Epithelial cell of esophagus (primary cell): ENCODE measurements around the gene CDH15.

Experiments used
- DNase-seq: peaks from one replicate; pipeline ENCODE4 v3.0.0; 2010; ENCODE audit warnings: low read depth
- H3K4me3 ChIP-seq: 2 replicates; pipeline ENCODE4 v1.5.1; 2011; ENCODE audit warnings: mild to moderate bottlenecking, low read length, control low read depth
- CTCF ChIP-seq: IDR thresholded peaks from 2 replicates; pipeline ENCODE4 v1.5.1; 2011; ENCODE audit warnings: low read depth, mild to moderate bottlenecking, low read length, control low read depth, inconsistent platforms; ENCODE audit not compliant: insufficient read depth; ENCODE audit errors: missing control alignments

CDH15 gene

DNA sequence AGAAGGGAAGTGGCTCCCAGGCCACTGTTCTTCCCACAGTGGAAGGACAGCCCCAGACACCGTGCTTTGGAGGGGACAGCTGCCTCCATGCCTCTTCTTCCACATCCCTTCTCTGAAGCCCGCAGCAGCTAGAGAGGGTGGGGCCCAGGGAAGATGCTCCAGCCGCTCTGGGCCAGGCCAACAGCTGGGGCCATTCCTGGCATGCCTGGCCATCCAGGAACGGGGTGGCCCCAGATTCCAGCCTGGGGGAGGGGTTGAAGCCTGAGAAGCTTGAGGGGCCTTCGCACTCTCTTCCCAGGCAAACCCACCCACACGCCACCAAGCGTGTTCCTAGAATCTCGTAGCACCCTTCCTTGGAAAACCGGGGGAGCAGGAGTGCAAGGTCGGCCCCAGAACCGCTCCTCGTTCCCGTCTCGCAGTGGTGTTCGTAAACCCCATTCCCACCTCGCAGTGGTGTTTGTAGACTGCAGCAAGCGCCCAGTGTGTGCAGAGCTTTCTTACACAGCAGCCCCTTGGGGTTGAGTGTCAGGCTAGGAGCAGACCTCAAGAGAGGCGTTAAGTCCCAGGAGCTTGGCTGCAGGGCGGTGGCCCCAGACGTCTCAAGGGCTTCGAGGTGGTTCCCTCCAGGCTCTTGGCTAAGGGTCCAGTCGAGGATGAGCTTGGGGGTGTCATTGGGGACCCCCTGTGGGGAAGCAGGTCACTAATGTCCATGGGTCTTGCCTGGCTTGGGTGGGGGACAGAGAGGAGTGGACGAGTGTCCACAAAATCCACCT lies 2.7 kb downstream of the CDH15 start:
- no peak overlapping the region for H3K4me3 ChIP-seq
- DNase-seq = no peak

GRCh38 chr16:89174877-89175276 lies 3.3 kb downstream of the CDH15 start:
- no peak overlapping the region for H3K4me3 ChIP-seq
- TF ChIP-seq CTCF = no peak

More for the DNA sequence above, 2.7 kb downstream of the CDH15 start:
- no peak for TF ChIP-seq CTCF

GRCh38 chr16:89175280-89176146 lies 4.0 kb downstream of the CDH15 start:
- TF ChIP-seq CTCF = no peak
- no peak for DNase-seq
- H3K4me3 ChIP-seq = no peak overlapping the region

More at GRCh38 chr16:89174877-89175276, 3.3 kb downstream of the CDH15 start:
- DNase-seq = no peak

DNA sequence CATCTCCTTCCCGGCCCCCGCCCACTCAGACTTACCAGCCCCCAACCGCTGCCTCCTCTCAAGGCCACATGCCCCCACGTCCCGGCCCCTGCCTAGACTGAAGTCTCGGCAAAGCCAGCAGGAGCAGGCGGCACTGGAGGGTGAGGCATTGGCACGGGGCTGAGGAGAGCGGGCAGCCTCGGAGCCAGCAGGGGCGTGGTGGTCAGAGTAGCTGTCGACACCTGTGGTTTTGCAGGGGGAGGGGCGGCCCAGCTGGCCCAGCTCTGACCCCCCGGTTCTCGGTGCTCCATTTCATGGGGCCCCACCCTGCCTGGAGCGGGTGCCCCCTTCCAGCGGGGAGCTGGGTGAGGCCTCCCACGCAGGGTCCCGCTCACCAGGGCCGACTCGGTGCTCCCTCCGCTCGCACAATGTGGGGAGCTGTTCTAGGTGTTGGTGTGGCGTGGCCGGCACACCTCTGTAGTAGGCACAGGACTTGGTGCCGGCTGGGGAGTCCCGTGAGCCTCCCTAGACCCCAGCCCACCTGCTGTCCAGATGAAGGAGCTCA lies 4.7 kb downstream of the CDH15 start:
- H3K4me3 ChIP-seq = no peak overlapping the region
- DNase-seq = no peak
- no peak for TF ChIP-seq CTCF

- DNase-seq = no peak
- no peak for TF ChIP-seq CTCF
- H3K4me3 ChIP-seq = no peak overlapping the region
Measured at GRCh38 chr16:89176717-89177116, 5.2 kb downstream of the CDH15 start.

DNA sequence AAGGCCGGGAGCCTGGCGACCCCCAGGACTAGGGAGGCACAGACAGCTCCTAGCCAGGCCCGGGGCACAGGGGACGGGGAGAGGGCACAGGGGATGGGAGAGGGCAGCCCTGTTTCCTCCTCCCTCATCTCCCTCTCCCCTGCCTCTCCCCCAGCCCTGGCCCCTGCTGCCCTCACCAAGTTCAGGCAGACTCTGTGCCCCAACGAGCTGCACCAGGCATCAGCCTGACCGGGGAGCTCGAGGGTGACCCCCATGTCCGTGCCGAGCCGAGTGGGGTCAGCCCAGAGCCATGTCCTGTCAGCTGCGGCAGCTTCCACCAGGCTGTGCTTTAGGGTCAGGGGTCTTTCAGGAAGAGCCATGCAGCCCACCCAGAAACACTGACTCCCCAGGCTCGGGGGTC lies 6.0 kb downstream of the CDH15 start:
- no peak overlapping the region for H3K4me3 ChIP-seq
- TF ChIP-seq CTCF = no peak

More for the DNA sequence above, 6.0 kb downstream of the CDH15 start:
- DNase-seq = no peak
